NOMO-1 treated with dmso at 0.1 percent for 144 hours (cell line): Measurements from ENCODE around the gene CLCN1.
"Not testable (repeated sequence)": the region's sequence is repeated elsewhere in the genome, so short reads cannot be mapped to it uniquely, and the experiment has no call there.

Source experiments
- DNase-seq: peaks from one replicate; lab custom pipeline; 2025; ENCODE audit not compliant: unreplicated experiment; lab: John Stamatoyannopoulos, UW

The CLCN1 gene

DNA sequence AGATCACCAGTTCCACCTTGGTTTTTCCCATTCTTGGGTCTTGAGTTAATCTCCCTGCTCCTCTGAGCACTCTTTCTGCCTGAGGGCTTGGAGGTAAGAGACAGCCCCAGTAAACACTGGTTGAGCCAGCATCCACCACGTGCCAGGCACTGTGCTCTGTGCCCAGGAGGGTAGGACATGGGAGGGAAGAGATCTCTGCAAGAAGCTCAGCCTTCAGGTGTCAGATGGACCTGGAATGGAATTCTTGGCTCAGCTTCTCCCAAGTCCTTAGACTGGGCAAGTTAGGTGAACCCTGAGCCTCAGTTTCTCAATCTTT lies 67.7 kb downstream of the CLCN1 start:
- no peak for DNase-seq

- no peak for DNase-seq
These were observed 68.2 kb downstream of the CLCN1 start for GRCh38 chr7:143384148-143384547.

GRCh38 chr7:143384661-143385631 lies 69.0 kb downstream of the CLCN1 start:
- DNase-seq = no peak

DNA sequence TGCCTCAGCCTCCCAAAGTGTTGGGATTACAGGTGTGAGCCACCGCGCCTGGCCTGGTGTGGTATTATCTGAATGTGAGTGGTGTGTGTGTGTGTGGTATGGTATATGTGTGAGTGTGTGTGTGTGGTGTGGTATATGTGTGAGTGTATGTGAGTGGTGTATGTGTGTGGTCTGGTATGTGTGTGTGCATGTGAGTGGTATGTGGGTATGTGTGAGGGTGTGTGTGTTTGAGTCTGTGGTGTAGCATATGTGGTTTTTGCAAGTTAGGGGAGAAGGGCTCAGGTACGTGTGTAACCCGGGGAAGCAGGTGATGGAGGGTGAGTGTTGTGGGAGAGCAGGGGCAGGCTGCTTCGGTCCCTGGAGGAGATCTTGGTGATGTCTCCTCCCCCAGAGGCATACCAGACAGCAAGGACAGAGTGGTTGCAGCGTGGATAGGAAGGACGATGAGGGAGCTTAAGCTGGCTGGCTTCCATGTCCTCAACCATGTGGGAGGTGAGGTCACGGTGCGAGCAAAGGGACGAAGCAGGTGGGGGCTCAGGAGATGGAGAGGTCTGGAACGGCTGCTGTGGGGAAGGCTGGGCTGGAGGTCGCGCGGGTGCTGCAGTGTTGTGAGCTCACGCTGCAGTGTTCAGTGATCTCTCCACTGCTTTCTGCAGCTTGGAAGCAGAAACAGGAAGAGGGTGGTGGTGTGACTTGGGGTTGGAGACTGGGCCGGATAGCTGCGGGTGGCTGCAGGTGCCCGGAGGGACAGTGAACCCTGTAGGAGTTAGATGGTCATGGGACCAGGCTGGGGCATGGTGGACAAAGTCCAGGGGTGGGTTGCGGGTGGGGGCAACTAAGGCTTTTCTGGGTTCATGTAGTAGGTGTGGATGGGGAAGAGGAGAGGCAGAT lies 70.2 kb downstream of the CLCN1 start:
- DNase-seq = no peak

GRCh38 chr7:143387156-143387975 lies 71.5 kb downstream of the CLCN1 start:
- DNase-seq = no peak

DNA sequence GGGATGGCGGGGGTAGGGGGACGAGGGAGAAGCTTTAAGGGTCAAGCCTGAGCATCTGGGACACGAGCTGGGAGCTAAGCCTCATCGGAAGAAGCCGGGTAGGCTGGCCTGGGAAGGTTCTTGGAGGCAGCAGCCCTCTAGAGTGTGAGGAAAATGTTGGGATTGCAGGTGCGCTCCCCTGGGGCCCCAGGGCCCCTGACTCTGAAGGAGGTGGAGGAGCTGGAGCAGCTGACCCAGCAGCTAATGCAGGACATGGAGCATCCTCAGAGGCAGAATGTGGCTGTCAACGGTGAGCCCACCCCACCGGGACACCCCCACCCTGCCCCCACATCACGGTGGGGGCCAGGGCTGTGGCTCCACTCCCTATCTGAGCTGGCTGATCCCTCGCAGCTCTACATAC lies 72.1 kb downstream of the CLCN1 start:
- no peak for DNase-seq

DNA sequence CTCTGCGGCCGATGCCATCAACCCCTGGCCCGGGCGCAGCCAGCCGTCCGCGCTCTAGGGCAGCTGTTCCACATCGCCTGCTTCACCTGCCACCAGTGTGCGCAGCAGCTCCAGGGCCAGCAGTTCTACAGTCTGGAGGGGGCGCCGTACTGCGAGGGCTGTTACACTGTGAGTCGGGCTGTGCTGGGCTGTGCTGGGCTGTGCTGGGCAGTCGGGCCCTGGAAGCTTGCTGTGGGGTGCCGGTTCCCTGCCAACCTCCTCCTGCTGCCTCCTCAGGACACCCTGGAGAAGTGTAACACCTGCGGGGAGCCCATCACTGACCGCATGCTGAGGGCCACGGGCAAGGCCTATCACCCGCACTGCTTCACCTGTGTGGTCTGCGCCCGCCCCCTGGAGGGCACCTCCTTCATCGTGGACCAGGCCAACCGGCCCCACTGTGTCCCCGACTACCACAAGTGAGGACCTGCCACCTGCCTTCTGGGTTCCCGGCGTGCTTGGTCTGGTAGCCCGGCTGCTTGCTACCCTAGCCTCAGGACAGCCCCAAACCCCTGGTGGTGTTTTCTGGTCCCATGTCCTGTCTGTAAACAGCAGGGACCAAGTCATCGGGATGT lies 72.7 kb downstream of the CLCN1 start:
- no peak for DNase-seq

DNA sequence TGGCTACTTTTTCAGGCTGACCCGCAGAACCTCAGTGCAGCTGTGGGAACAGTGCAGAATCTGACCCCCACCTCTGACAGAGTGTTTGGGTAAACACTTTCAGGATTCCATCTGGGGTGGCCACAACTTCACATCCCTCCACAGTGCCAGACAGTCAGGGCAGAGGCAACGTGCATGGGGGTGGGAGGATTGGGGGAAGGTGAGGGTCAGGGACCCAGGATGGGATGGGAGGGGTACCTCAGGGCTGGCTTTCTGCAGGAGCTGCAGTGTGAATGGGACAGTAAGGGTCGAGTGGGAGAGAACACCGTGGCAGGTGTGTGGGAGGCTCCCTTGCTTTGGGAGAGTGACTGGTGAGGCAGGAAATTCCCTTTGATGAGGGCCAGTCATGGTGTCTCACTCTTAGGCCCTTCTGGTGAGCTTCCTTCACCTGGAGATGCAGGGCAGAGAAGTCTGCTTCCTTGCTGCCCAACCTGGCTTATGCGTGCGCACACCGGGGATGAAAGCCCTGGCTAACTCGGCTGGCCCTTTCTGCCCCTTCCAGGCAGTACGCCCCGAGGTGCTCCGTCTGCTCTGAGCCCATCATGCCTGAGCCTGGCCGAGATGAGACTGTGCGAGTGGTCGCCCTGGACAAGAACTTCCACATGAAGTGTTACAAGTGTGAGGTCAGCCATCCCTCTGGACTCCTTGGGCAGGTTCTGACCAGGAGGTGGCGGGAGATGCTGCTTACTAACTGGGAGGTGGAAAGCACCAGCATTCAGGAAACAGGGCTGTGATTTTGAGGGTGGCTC lies 73.6 kb downstream of the CLCN1 start:
- no peak for DNase-seq

DNA sequence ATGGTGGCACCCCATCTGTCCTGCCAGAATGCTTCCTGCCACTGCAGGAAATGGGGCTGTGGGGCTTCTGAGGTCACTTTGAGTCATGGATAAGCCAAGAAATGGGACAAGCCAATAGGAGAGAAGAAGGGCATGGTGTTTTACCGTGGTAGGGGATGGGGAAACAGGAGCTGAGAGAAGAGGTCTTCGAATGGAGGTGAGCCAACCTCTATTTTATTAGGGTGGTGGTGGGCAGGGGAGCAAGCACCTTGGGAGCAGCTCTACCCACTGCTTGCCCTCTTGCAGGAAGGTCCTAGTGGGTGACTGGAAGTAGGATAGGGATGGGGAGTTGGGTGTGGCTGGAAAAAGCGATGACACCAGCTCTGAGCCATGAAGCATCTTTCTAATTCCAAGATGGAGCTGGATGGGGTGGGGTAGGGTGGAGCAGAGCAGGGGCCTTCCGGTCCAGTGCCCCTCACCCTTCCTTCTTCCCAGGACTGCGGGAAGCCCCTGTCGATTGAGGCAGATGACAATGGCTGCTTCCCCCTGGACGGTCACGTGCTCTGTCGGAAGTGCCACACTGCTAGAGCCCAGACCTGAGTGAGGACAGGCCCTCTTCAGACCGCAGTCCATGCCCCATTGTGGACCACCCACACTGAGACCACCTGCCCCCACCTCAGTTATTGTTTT lies 74.3 kb downstream of the CLCN1 start:
- no peak for DNase-seq

GRCh38 chr7:143390773-143391317 lies 74.9 kb downstream of the CLCN1 start:
- no peak for DNase-seq

DNA sequence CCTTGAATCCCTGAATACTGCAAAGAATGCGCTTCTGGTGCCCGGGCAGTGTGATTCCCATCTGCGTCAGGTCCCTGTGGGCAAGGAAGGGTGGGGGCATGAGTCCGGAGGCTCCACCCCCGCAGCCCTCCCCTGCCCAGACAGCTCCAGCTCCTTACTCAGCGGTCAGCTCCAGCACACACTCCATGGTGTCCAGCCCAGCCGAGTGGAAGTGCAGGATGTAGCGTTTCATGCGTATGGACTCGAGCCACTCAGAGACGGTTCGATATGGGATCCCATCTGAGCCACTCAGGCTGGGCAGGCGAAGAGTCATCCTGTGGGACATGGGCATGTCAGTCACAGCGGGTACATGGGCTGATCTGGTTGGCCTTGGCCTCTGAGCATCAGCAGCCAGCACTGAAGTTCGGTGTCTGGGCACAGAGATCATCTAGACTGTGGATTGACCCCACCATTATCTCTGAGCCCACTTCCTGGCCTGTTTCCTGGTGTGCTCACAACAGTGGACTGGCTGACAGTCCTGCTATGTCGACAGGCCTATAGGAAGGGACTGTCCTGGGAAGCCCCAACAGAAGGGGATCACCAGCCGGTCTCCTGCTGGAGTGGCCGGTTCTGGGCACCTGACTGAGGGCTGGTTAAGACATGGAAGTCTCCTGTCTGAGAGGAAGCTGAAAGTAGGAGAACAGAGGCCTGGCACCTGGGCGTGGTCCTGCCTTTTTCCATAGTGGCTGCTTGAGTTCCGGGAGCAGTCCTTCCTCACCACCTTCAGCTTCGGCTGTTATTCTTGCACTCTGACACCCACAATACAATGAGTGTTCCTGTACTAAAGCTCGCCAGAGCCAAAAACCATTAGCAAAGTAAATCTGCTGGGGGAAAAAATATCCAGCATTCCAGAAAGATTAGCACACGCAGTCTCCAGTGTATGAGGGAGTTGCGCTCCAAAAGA lies 75.8 kb downstream of the CLCN1 start:
- DNase-seq = no peak

- DNase-seq = not testable (repeated sequence)
These were observed 76.5 kb downstream of the CLCN1 start for GRCh38 chr7:143392427-143392826.

- DNase-seq = no peak
These were observed 77.0 kb downstream of the CLCN1 start for GRCh38 chr7:143392875-143393266.

DNA sequence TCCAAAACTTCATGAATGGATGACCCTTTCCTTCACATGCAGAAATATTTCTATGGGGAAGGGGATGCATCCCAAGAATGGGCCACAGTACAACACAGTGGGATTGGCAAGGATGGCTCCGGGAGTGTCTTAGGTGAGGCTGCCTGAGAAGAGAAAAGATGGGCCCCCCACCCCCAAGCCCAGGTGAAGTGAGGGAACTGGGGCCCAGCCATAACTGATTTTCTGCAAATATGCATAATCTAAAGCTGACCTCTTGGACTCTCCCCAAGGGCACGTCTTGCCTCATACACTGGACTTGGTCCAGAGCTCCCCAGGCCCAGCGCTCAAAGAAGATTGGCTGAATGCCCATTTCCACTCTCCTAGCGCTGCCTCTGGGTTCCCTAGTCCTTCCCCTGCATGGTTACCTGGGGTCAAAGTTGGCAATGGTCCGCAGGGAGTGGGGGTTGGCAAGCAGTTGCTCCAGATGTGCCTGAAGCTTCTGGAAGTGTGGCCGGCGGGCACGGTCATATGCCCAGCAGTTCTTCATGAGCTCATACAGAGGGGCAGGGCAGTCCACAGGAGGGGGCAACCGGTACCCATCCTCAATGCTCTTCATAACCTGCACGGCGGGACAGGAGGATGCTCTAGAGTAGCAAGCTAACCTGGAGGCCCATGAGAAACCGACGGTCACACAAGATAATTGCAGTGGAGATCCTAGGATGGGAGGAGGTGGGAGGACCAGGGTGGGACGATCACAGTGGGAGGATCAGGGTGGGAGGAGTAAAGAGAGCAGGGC lies 77.5 kb downstream of the CLCN1 start:
- DNase-seq = no peak

DNA sequence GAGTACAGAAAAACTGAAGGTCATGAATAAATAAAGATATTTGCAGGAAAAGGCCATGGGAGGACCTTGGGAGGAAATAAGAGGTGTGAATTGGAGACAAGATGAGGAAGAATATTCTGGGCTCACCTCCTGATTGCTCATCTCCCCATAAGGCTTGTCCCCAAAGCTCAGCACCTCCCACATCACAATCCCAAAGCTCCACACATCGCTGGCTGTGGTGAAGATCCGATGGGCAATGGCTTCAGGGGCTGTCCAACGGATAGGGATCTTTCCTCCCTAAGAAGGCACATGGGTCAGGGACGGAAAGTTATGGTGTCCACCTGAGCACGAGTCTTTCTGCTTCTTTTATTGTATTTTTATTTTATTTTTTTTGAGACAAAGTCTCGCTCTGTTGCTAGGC lies 78.2 kb downstream of the CLCN1 start:
- no peak for DNase-seq

- no peak for DNase-seq
These were observed 78.9 kb downstream of the CLCN1 start for GRCh38 chr7:143394777-143395176.
